Measurements from ENCODE around the gene LRRC34. TPM values are rescaled to one million over a fixed set of nuclear protein-coding genes. Genes with fewer than 3 reads are reported as not detected.

LRRC34 gene
- total and polyA plus RNA-seq, 9 of the 15 experiments (the other 6 are each of a cell fraction or from before 2014, with no cell fraction given): 0.17 to 0.30 TPM; not detected in 7

DNA sequence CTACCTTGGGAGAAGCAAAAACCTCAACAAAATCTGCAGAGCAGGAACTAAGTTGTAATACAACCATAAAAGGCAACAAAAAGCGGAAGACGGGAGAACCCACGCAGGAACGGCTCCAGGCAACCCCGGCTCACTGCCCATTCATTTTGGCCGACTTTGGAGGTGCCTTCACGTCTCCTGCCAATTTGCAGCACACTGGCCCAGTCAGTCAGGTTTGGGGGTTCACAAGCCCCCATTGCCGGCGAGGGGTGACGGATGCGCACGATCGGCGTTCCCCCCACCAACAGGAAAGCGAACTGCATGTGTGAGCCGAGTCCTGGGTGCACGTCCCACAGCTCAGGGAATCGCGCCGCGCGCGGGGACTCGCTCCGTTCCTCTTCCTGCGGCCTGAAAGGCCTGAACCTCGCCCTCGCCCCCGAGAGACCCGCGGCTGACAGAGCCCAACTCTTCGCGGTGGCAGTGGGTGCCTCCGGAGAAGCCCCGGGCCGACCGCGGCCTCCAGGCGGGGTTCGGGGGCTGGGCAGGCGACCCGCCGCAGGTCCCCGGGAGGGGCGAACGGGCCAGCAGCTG is 48.3 kb downstream of the LRRC34 start (continued):
- 0 out of 2 replicates have a peak, but pooled peaks have one; percentile 71 for TF ChIP-seq SRSF1 (IDR thresholded peaks at IDR 0.05; ENCODE audit: low read depth, low read length)
- TF ChIP-seq SMAD4 (CRISPR knock-in tag; conservative IDR thresholded peaks at IDR 0.05): peak; percentile 43; the same call in 1 of the 2 replicates
- TF ChIP-seq EGR1 (conservative IDR thresholded peaks at IDR 0.05): 0 out of 2 replicates have a peak, but pooled peaks have one; percentile 18
- TF ChIP-seq SAP30 (IDR thresholded peaks at IDR 0.05; ENCODE audit: borderline replicate concordance, insufficient read depth, low read depth, low read length, poor library complexity, severe bottlenecking): peak; percentile 72
- TF ChIP-seq RBM34 (IDR thresholded peaks at IDR 0.05; ENCODE audit: borderline replicate concordance, insufficient read depth, low read length): no peak
- 0 out of 2 replicates have a peak, but pooled peaks have one; percentile 49 for TF ChIP-seq KAT7 (CRISPR knock-in tag; IDR thresholded peaks at IDR 0.05; ENCODE audit: borderline replicate concordance)
- peak; percentile 41; the same call in 1 of the 2 replicates for TF ChIP-seq ZBTB33 (CRISPR knock-in tag; IDR thresholded peaks at IDR 0.05)
- no peak for TF ChIP-seq L3MBTL2 (IDR thresholded peaks at IDR 0.05)
- peak; percentile 85 for TF ChIP-seq PCBP1 (IDR thresholded peaks at IDR 0.05; ENCODE audit: low read depth, low read length, poor library complexity, severe bottlenecking)
- TF ChIP-seq ESRRA (IDR thresholded peaks at IDR 0.05; ENCODE audit: borderline replicate concordance, low read depth): peak; percentile 8; the same call in 1 of the 2 replicates
- TF ChIP-seq HDAC6 (IDR thresholded peaks at IDR 0.05; ENCODE audit: low read depth, low read length): 0 out of 2 replicates have a peak, but pooled peaks have one; percentile 11
- TF ChIP-seq NFRKB (IDR thresholded peaks at IDR 0.05; ENCODE audit: low read depth): 0 out of 2 replicates have a peak, but pooled peaks have one; percentile 35
- peak; percentile 93 for TF ChIP-seq ZC3H4 (CRISPR knock-in tag; IDR thresholded peaks at IDR 0.05; ENCODE audit: borderline replicate concordance)
- TF ChIP-seq TGIF2 (CRISPR knock-in tag; IDR thresholded peaks at IDR 0.05): peak; percentile 76; the same call in 1 of the 2 replicates
- TF ChIP-seq ZNF780A (CRISPR knock-in tag; IDR thresholded peaks at IDR 0.05): no peak
- no peak for TF ChIP-seq GATAD2B (IDR thresholded peaks at IDR 0.05; ENCODE audit: borderline replicate concordance)
- TF ChIP-seq RBM22 (IDR thresholded peaks at IDR 0.05; ENCODE audit: low read depth, low read length, poor library complexity, severe bottlenecking): peak; percentile 96
